Activated CD4-positive, alpha-beta T cell treated with anti-CD3 and anti-CD28 coated beads, Interleukin-2, amount 10 ng/mL, durations not matched to agents 24 days and 14 days (primary cell): ENCODE measurements around the gene LRRTM2. TPM values are rescaled to one million over a fixed set of nuclear protein-coding genes. Genes with fewer than 3 reads are reported as not detected.
A peak's percentile ranks its signal among the peaks of the same experiment; 100 is the strongest.

Experiments
- DNase-seq: peaks from one replicate; pipeline ENCODE4 v3.0.0; 2022
- H3K27ac Mint-ChIP-seq: one replicate; pipeline ENCODE4 v1.8.0; 2022; ENCODE audit warnings: mild to moderate bottlenecking, mixed read lengths
- H3K27me3 Mint-ChIP-seq: one replicate; pipeline ENCODE4 v1.8.0; 2022; ENCODE audit warnings: mixed read lengths
- H3K36me3 Mint-ChIP-seq: one replicate; pipeline ENCODE4 v1.8.0; 2022; ENCODE audit warnings: low read depth, mild to moderate bottlenecking, mixed read lengths
- H3K4me1 Mint-ChIP-seq: one replicate; pipeline ENCODE4 v1.8.0; 2021; ENCODE audit warnings: mixed read lengths
- H3K4me3 Mint-ChIP-seq: one replicate; pipeline ENCODE4 v1.8.0; 2022; ENCODE audit warnings: mild to moderate bottlenecking, moderate library complexity, mixed read lengths
- H3K9me3 Mint-ChIP-seq: one replicate; pipeline ENCODE4 v1.8.0; 2021; ENCODE audit warnings: mixed read lengths
- intact Hi-C: fragments of 100-400 bp; cut with micrococcal nuclease; formaldehyde crosslinking; loops from one replicate; pipeline ENCODE4 v1.15.1; 2023
- total RNA-seq: library from RNA; stranded (reverse); gene quantifications from 2 replicates; pipeline ENCODE4 v1.2.3, GENCODE V29; 2022

LRRTM2 gene
- total RNA-seq, 1 donor from 2014 or later, result 0.07 TPM

DNA sequence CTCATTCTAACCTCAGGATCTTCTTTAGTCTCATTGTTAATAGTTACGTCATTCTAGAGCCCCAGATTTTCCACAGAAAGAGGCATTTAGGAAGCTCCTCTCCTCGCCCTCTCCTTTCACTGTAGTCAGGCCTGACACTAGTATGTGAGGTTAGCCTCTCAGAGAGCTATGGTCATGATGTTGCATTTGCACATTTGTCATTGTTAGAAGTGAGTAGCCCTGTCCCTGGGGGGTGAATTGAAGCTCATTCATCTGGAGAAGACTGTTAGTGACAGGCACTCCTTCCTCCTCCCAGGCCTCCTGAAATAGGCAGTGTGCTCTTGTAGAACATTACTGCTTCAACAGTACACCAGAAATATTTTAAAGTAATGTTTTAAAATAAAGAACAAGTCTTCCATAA, 26.6 kb upstream of the LRRTM2 start:
- H3K4me3 Mint-ChIP-seq, result no peak overlapping the region
- no peaks in the 10 kb centered on the region for H3K9me3 Mint-ChIP-seq
- intact Hi-C loops, result no loop called here
- no peak overlapping the region for H3K27ac Mint-ChIP-seq
- peaks cover 14% of the 10 kb centered on the region for H3K36me3 Mint-ChIP-seq
- H3K27me3 Mint-ChIP-seq, result peaks cover 4% of the 10 kb centered on the region
- peaks cover 10% of the 10 kb centered on the region for H3K4me1 Mint-ChIP-seq
- no peak for DNase-seq

GRCh38 chr5:138900281-138900965, 25.3 kb upstream of the LRRTM2 start:
- Mint-ChIP-seq H3K27me3 (peaks cover 4% of the 10 kb centered on the region), H3K27ac (no peak overlapping the region), H3K4me1 (peaks cover 10% of the 10 kb centered on the region), H3K9me3 (no peaks in the 10 kb centered on the region), H3K36me3 (peaks cover 9% of the 10 kb centered on the region), H3K4me3 (no peak overlapping the region)
- DNase-seq, result peak; percentile 64
- intact Hi-C loops, result no loop called here

- H3K9me3 Mint-ChIP-seq, result no peaks in the 10 kb centered on the region
- H3K27ac Mint-ChIP-seq, result no peak overlapping the region
- intact Hi-C loops, result no loop called here
- H3K4me1 Mint-ChIP-seq, result peaks cover 10% of the 10 kb centered on the region
- no peak overlapping the region for H3K4me3 Mint-ChIP-seq
- H3K36me3 Mint-ChIP-seq, result peaks cover 9% of the 10 kb centered on the region
- no peak for DNase-seq
- peaks cover 4% of the 10 kb centered on the region for H3K27me3 Mint-ChIP-seq
Observed at GRCh38 chr5:138898742-138899141, 23.6 kb upstream of the LRRTM2 start.

DNA sequence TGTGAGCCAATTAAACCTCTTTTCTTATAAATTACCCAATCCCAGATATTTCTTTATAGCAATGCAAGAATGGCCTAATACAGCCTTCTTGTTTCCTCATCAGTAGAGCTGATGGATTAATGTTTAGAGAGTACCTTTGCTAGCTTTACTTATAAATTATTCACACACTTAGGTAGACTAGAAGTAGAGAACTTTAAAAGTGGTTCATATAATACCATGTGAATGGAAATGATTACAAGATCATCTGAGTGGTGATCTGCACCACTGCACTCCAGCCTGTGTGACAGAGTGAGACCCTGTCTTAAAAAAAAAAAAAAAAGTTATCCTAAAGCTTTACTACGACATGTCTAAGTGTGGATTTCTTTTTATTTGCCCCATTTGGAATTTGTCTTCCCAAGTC, 23.2 kb upstream of the LRRTM2 start:
- peaks cover 10% of the 10 kb centered on the region for H3K4me1 Mint-ChIP-seq
- no peaks in the 10 kb centered on the region for H3K9me3 Mint-ChIP-seq
- DNase-seq, result no peak
- H3K4me3 Mint-ChIP-seq, result no peak overlapping the region
- no peak overlapping the region for H3K27ac Mint-ChIP-seq
- intact Hi-C loops, result no loop called here
- peaks cover 4% of the 10 kb centered on the region for H3K27me3 Mint-ChIP-seq
- peaks cover 9% of the 10 kb centered on the region for H3K36me3 Mint-ChIP-seq

DNA sequence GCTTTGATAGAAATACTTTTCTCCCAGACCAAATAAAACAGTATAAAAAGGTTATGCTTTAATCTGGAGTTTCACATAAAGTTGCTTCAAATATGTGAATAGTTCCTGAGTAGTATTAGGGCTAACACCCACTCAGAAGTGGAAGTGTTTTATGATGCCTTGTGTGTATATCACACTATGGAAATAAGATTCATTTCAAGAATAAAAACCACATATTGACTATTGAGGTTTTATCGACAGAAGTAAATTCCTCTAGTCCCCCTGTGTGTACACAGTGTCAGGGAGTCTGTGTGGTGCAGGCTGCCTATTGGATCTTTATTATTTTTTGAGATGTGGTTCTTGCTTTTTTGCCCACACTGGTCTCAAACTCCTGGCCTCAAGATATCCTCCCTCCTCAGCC, 20.8 kb upstream of the LRRTM2 start:
- H3K4me1 Mint-ChIP-seq, result peaks cover 9% of the 10 kb centered on the region
- no peaks in the 10 kb centered on the region for H3K27me3 Mint-ChIP-seq
- H3K27ac Mint-ChIP-seq, result no peak overlapping the region
- H3K9me3 Mint-ChIP-seq, result peaks cover 3% of the 10 kb centered on the region
- H3K36me3 Mint-ChIP-seq, result peaks cover 12% of the 10 kb centered on the region
- no peak for DNase-seq
- H3K4me3 Mint-ChIP-seq, result no peak overlapping the region
- intact Hi-C loops, result no loop called here

DNA sequence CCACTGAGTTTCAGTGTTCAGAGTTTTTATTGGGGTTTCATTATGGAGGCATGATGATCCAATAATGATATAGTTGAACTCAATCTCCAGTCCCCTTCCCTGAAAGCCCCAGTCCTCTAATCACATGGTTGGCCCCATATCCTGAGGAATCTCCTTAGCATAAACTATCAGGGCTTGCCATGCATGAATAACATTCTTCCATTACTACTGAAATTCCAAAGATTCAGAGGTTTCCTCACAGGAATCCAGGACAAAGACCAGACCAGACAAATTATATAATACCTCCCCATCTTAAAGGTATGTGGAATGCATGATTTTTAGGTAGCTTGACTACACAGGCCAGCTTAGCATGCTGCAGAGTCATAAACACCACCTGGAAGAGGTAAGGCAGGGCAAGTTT, 15.5 kb upstream of the LRRTM2 start:
- intact Hi-C loops, result no loop called here
- H3K27ac Mint-ChIP-seq, result no peak overlapping the region
- H3K4me1 Mint-ChIP-seq, result no peaks in the 10 kb centered on the region
- DNase-seq, result no peak
- peaks cover 12% of the 10 kb centered on the region for H3K9me3 Mint-ChIP-seq
- H3K4me3 Mint-ChIP-seq, result no peak overlapping the region
- H3K36me3 Mint-ChIP-seq, result peaks cover 36% of the 10 kb centered on the region
- no peaks in the 10 kb centered on the region for H3K27me3 Mint-ChIP-seq

DNA sequence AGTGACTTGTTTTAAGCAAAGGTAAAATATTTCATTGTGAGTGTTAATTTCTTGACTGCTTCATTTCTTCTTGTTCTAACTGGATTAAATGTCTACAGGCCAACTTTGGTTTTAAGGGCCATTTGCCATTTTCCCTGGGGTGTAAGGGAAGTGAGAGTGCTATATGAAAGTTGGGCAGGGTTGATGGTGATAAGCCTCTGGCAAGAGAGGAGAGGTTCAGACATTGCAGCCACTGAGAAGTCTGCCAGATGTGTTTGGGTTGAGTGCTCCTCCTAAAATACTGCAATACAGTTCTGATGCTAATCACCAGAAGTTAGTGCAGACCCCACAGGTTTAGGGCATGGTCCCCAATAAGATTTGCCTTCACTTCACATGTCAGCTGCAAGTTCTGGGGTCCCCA, 14.9 kb upstream of the LRRTM2 start:
- Mint-ChIP-seq H3K27ac (no peak overlapping the region), H3K9me3 (peaks cover 12% of the 10 kb centered on the region), H3K4me1 (no peaks in the 10 kb centered on the region), H3K27me3 (no peaks in the 10 kb centered on the region), H3K36me3 (peaks cover 36% of the 10 kb centered on the region), H3K4me3 (no peak overlapping the region)
- DNase-seq, result no peak
- intact Hi-C loops, result no loop called here

DNA sequence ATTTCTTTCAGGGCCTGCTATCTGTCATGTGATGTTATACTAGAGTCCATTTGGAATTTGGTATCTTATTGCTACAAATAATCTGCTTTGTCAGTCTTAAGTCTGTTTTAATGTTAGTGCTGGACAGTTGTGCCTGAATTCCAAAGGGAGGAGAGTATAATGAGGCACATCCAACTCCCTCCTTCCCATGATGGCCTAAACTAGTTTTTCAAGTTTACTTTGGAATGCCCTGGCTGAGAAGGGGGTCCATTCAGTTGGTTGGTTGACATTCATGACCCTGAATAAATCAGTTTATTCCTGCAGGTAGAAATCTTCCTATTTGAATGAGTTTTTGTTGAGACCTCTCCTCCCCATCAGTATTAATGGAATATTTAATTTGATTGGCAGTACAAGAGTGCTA, 9.4 kb upstream of the LRRTM2 start:
- no peak overlapping the region for H3K27ac Mint-ChIP-seq

DNA sequence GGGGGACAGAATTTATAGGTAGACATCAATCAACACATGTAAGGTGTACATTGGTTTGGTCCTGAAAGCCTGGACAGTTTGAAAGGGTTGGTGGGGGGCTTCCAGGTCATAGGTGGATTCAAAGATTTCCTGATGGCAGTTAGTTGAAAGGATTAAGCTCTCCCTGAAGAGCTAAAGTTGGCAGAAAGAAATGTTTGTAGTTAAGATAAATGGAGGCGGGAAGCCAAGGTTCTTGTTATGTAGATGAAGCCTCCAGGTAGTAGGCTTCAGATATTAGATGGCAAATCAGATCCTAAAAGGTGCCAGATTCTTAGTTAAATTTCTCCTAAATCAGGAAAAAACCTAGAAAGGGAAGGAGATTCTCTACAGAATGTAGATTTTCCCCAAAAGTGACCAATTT, 9.0 kb upstream of the LRRTM2 start:
- Mint-ChIP-seq H3K4me1 (no peaks in the 10 kb centered on the region), H3K27ac (no peak overlapping the region), H3K27me3 (peaks cover 10% of the 10 kb centered on the region), H3K36me3 (peaks cover 14% of the 10 kb centered on the region), H3K9me3 (no peaks in the 10 kb centered on the region), H3K4me3 (no peak overlapping the region)
- intact Hi-C loops, result no loop called here
- DNase-seq, result no peak

More for the DNA sequence above, 9.4 kb upstream of the LRRTM2 start:
- intact Hi-C loops, result no loop called here
- Mint-ChIP-seq H3K4me1 (no peaks in the 10 kb centered on the region), H3K36me3 (peaks cover 15% of the 10 kb centered on the region), H3K27me3 (peaks cover 10% of the 10 kb centered on the region), H3K4me3 (no peak overlapping the region), H3K9me3 (peaks cover under 1% of the 10 kb centered on the region)
- DNase-seq, result no peak

- Mint-ChIP-seq H3K9me3 (no peaks in the 10 kb centered on the region), H3K27ac (no peak overlapping the region), H3K27me3 (peaks cover 10% of the 10 kb centered on the region), H3K4me3 (no peak overlapping the region), H3K4me1 (no peaks in the 10 kb centered on the region), H3K36me3 (peaks cover 7% of the 10 kb centered on the region)
- no peak for DNase-seq
- intact Hi-C loops, result no loop called here
Observed at GRCh38 chr5:138883211-138883610, 8.1 kb upstream of the LRRTM2 start.

DNA sequence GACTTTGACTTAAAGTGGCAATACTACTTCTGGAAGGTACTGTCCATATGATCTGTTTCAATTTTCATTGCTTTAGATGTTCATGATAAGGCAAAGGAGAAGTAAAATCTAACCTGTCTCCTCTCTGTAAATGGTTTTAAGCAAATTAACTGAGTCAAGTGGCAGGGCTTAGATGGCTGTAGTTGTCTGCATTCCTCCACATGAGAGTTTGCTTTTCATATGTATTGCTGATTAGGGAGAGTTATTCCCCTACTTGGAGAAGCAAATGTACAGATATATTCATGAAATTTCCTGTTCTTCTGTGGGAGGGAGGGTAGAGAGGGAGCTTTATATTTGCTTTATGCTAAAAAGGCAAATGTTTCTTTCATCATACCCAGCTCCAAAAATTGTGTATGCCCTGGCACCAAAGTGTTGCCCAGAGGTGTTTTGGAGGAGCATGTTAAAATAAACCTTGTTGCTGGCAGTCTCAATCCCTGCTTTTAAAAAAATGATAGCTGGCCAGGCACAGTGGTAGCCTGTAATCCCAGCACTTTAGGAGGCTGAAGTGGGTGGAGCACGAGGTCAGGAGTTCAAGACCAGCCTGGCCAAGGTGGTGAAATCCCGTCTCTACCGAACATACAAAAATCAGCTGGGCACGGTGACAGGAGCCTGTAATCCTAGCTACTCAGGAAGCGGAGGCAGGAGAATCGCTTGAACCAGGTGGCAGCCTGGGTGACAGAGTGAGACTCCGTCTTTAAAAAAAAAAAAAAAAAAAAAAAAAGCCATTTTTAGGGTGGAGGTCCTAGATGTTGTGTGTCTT, 3.5 kb upstream of the LRRTM2 start:
- Mint-ChIP-seq H3K9me3 (no peaks in the 10 kb centered on the region), H3K27ac (no peak overlapping the region), H3K4me3 (no peak overlapping the region), H3K4me1 (no peaks in the 10 kb centered on the region), H3K27me3 (peaks cover 10% of the 10 kb centered on the region), H3K36me3 (no peaks in the 10 kb centered on the region)
- intact Hi-C loops, result no loop called here
- no peak for DNase-seq

DNA sequence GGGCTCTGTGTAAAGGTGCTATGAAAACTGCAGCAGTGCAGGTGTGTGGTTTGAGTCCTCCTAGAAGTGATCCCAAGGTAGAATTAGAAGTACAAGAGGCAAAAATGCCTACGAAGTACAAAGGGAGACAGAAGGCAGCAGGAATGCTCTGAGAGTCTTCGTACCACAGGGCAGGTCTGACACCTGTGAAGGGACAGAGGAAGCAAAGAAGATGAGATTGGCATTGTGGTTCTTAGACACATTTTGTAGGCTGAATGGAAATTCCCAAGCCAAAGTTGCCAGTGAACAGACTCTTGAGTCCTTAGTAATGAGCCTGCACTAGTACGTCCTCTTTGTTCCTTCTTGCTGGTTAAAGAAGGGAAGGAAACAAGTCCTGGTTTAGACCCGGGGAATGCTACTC, 1.7 kb upstream of the LRRTM2 start:
- H3K4me3 Mint-ChIP-seq, result no peak overlapping the region
- no peak for DNase-seq
- no peaks in the 10 kb centered on the region for H3K9me3 Mint-ChIP-seq
- H3K27me3 Mint-ChIP-seq, result peaks cover 11% of the 10 kb centered on the region
- no peaks in the 10 kb centered on the region for H3K36me3 Mint-ChIP-seq
- no peaks in the 10 kb centered on the region for H3K4me1 Mint-ChIP-seq
- intact Hi-C loops, result no loop called here
- no peak overlapping the region for H3K27ac Mint-ChIP-seq

- no peak for DNase-seq
- no peaks in the 10 kb centered on the region for H3K9me3 Mint-ChIP-seq
- no peak overlapping the region for H3K27ac Mint-ChIP-seq
- intact Hi-C loops, result no loop called here
- no peak overlapping the region for H3K4me3 Mint-ChIP-seq
- H3K4me1 Mint-ChIP-seq, result no peaks in the 10 kb centered on the region
- H3K27me3 Mint-ChIP-seq, result peaks cover 18% of the 10 kb centered on the region
- no peaks in the 10 kb centered on the region for H3K36me3 Mint-ChIP-seq
Observed at GRCh38 chr5:138875946-138876345, 811 bp upstream of the LRRTM2 start.

- H3K27ac Mint-ChIP-seq, result no peak overlapping the region
- no peak overlapping the region for H3K4me3 Mint-ChIP-seq
- H3K36me3 Mint-ChIP-seq, result no peaks in the 10 kb centered on the region
- peaks cover 20% of the 10 kb centered on the region for H3K27me3 Mint-ChIP-seq
- no peak for DNase-seq
- no peaks in the 10 kb centered on the region for H3K9me3 Mint-ChIP-seq
- H3K4me1 Mint-ChIP-seq, result no peaks in the 10 kb centered on the region
- intact Hi-C loops, result no loop called here
Observed at GRCh38 chr5:138875552-138875875, 379 bp upstream of the LRRTM2 start.

DNA sequence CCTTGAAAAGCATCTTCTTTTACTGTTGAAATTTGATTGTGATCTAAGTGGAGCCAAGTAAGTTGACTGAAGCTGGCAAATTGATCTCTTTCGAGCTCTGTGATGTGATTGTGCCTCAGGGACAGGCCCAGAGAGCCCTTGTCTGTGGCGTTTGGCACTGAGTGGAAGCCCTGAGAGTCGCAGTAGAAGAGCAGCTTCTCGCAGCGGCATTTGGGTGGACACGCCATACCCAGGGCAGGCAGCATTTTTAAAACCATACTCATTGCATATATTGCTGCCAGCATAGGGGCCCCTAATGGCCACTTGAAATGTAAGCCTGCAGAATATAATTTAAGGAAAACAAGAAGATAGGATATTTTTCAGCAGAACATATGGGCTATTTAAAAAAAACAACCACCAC, 894 bp downstream of the LRRTM2 start:
- Mint-ChIP-seq H3K27me3 (peaks cover 23% of the 10 kb centered on the region), H3K4me3 (no peak overlapping the region), H3K9me3 (no peaks in the 10 kb centered on the region), H3K4me1 (peaks cover 5% of the 10 kb centered on the region), H3K27ac (no peak overlapping the region), H3K36me3 (no peaks in the 10 kb centered on the region)
- intact Hi-C loops, result no loop called here
- DNase-seq, result no peak
